NCI-H1048 (cell line): ENCODE results near the gene NARS2.
"Not testable (repeated sequence)": the region's sequence is repeated elsewhere in the genome, so short reads cannot be mapped to it uniquely, and the experiment has no call there.

Source experiments
- DNase-seq: peaks from one replicate; lab custom pipeline; 2025; lab: John Stamatoyannopoulos, UW

Gene NARS2

DNA sequence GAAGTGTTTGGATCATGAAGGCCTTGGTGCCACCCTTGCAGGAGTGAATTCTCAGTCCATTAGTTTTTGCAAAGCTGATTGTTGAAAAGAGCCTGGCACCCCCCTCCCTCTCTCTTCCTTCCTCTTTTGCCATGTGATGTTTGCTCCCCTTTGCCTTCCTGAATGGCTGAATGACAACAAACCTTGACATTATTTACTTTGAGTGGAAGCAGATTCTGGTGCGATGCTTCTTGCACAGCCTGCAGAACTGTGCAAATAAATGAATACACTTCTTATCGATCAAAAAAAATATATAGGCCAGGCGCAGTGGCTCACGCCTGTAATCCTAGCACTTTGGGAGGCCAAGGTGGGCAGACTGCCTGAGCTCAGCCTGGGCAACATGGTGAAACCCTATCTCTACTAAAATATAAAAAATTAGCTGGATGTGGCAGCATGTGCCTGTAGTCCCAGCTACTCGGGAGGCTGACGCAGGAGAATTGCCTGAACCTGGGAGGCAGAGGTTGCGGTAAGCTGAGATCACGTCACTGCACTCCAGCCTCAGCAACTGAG is 2.0 kb upstream of the NARS2 start:
- DNase-seq, result no peak

GRCh38 chr11:78575478-78575877 is 814 bp upstream of the NARS2 start:
- DNase-seq, result no peak

DNA sequence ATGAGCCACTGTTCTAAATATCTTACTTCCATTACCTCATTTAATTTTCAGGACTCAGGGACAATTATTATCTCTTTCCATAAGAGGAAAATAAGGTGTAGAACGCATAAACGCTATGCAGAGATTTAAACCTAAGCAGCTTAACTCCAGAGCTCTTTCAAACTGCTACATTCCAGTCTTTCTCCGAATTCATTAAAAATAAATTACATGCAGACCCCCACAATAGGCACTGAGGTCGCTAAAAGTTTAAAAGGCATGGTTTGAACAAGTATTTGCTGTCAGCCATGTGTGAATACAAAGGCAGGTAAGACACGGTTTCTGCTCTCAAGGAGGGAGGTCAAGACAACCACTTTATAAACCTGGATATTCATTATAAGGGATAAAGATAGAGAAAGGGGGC is 983 bp downstream of the NARS2 start:
- DNase-seq, result no peak

DNA sequence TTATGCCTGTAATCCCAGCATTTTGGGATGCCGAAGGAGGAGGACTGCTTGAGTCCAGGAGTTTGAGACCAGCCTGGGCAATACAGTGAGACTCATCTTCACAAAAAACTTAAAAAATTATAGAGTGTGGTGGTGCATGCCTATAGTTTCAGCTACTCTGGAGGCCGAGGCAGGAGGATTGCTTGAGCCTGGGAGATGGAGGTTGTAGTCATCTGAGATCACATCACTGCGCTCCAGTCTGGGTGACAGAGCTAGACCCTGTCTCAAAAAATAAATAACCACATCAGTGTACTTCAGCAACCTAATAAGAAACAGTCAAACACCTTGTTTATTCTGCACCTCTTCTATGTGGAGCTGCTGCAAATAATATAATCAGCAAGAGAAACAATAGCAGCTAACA is 1.4 kb downstream of the NARS2 start:
- DNase-seq, result no peak

- no peak for DNase-seq
Measured at GRCh38 chr11:78572394-78572793, 2.3 kb downstream of the NARS2 start.

- no peak for DNase-seq
Measured at GRCh38 chr11:78570031-78570430, 4.6 kb downstream of the NARS2 start.

DNA sequence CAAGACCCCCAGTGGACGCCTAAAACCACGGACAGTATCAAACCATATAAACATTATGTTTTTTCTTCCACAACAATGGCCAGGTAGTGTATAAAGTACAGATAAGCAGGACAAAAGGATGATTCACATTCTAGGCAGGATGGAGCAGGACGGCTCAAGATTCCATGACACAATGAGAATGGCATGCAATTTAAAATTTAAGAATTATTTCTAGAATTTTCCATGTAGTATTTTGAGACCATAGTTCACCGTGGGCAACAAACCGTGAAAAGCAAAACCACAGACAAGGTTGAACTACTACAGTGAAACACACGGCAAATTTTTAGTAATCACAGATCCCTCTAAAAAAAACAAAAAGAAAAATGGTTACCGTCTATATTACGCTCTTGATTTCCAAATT is 7.5 kb downstream of the NARS2 start:
- no peak for DNase-seq

DNA sequence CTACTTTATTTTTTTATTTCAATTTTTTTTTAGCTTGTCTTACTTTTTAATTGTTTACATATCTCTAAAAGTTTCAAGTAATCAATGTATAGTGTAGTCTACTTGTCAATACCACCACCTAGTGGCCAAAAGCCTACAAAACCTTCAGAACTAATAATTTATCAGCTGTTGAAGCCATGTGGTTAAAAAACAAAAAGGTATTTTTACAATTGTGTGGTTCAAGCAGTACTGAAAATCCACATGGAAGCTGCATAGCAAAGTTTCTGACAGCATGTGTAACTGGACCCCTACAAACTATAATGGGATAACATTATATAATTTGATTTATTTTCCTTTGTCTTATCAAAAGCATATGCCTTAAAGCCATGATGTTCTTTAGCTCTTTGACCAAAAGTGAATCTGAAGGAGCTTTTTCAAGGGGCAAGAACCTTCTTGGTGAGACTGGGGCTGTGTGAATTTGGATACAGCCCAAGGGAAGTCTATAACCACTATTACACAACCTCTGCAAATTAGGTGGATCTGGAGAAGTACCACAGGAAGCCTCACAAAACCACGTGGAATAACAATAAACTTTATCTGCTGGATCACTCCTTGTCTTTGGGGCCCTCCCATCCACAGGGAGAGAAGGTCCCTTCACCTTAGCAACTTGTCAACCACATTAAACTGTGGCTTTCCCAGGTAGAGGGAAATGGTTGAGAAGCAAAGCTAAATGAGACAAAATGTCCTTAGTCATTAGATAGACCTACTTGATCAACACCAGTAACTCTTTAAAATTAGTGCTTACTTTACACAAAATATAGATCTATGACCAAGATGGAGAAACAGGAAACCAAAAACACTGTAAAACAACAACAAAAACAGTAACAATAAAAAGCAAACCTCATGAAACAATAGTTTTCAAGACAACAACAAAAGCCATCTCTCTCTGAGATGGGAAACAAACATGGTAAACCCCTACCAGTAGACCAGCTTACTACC is 9.9 kb downstream of the NARS2 start:
- DNase-seq, result peak; percentile 18

DNA sequence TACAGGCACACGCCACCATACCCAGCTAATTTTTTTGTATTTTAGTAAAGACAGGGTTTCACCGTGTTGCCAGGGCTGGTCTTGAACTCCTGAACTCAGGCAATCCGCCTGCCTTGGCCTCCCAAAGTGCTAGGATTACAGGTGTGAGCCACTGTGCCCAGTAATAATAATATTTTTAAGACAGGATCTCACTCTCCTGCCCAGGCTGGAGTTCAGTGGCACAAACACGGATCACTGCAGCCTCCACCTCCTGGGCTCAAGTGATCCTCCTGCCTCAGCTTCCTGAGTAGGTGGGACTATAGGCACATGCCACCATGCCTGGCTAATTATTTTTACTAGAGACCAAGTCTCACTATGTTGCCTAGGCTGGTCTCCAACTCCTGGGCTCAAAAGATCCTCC is 10.6 kb downstream of the NARS2 start:
- not testable (repeated sequence) for DNase-seq

- DNase-seq, result not testable (repeated sequence)
Measured at GRCh38 chr11:78563090-78563489, 11.6 kb downstream of the NARS2 start.

- no peak for DNase-seq
Measured at GRCh38 chr11:78562398-78562797, 12.3 kb downstream of the NARS2 start.

GRCh38 chr11:78560826-78561484 is 13.7 kb downstream of the NARS2 start:
- DNase-seq, result no peak

DNA sequence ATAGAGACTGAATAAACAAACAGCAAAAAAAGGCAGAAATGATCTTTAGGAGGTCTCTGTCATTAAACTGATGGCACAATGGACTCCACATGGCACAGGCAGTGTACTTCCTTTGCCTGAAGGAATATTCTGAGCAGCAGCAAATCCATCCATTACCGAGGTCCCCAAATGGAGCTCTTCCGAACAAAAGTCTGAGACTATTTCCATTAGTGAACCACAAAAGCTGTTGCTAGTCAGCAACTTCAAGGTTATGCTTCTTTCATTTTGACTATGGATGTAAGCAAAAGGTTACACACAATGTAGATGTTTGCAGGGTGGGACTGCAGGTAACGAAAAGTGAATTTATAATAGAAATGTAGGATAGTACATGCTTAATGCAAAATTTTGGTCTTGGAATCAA is 14.5 kb downstream of the NARS2 start:
- DNase-seq, result no peak

- DNase-seq, result no peak
Measured at GRCh38 chr11:78557236-78557635, 17.4 kb downstream of the NARS2 start.

DNA sequence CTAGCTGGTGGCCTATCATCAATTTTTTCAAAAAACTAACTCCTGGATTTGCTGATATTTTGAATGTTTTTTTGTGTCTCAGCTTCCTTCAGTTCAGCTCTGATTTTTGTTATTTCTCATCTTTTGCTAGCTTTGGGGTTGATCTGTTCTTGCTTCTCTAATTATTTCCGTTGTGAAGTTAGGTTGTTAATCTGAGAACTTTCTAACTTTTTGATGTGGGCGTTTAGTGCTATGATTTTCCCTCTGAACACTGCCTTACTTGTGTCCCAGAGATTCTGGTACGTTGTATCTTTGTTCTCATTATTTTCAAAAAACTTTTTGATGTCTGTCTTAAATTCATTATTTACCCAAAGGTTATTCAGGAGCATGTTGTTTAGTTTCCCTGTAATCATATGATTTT is 19.1 kb downstream of the NARS2 start:
- no peak for DNase-seq

DNA sequence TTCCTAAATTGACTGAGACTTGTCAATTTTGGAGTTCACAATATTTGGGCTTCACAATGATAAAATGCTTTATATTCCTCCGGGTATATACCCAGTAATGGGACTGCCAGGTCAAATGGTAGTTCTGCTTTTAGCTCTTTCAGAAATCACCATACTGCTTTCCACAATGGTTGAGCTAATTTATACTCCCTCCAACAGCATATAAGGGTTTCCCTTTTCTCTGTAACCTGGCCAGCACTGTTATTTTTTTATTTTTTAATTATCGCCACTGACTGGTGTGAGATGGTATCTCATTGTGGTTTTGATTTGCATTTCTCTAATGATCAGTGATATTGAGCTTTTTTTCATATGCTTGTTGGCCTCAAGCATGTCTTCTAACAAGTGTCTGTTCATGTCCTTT is 21.8 kb downstream of the NARS2 start:
- DNase-seq, result no peak

DNA sequence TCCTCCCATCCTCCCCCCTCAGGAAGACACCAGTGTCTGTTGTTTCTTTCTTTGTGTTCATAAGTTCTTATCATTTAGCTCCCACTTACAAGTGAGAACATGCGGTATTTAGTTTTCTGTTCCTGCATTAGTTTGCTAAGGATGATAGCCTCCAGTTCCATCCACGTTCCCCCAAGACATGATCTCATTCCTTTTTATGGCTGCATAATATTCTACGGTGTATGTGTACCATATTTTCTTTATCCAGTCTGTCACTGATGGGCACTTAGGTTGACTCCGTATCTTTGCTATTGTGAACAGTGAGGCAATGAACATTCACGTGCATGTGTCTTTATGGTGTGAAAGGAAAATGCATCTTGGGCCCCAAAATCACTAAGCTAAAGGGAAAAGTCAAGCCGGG is 22.5 kb downstream of the NARS2 start:
- DNase-seq, result not testable (repeated sequence)

GRCh38 chr11:78551066-78551465 is 23.6 kb downstream of the NARS2 start:
- DNase-seq, result no peak

- DNase-seq, result no peak
Measured at GRCh38 chr11:78549624-78550409, 24.8 kb downstream of the NARS2 start.

GRCh38 chr11:78548911-78549590 is 25.6 kb downstream of the NARS2 start:
- DNase-seq, result no peak

GRCh38 chr11:78547931-78548705 is 26.5 kb downstream of the NARS2 start:
- DNase-seq, result no peak
